ENCODE data around the gene C6.

C6 gene

GRCh38 chr5:41148448-41148847, 64.9 kb downstream of the C6 start:
- H3K79me1 ChIP-seq (ENCODE audit: low read depth, low read length): no peaks in the 10 kb centered on the region
- no peak overlapping the region for H4K91ac ChIP-seq (ENCODE audit: low read depth, low read length, poor library complexity)
- no peak overlapping the region for H3K4me3 ChIP-seq (ENCODE audit: low read length in 2 of 2)
- WGBS, 2 donors (ENCODE audit: extremely low coverage in 2 of 2, insufficient read length in 2 of 2, insufficient replicate concordance in 1 of 2): no CpG with 5 or more reads among the region's 1 CpG
- H4K8ac ChIP-seq (ENCODE audit: low read depth, low read length): no peak overlapping the region
- H3K14ac ChIP-seq (ENCODE audit: low read length): no peak overlapping the region
- H3K27ac ChIP-seq (replicated peaks; ENCODE audit: low read length): no peak overlapping the region
- no peak overlapping the region for H3K23ac ChIP-seq (ENCODE audit: low read depth, low read length, poor library complexity)
- no peak overlapping the region for H3K18ac ChIP-seq (ENCODE audit: low read length)
- H3K4me1 ChIP-seq (ENCODE audit: control insufficient read depth in 2 of 2, insufficient read depth in 1 of 2, low read depth in 1 of 2, low read length in 2 of 2): no peaks in the 10 kb centered on the region
- no peak overlapping the region for H2AFZ ChIP-seq (ENCODE audit: low read length)
- no peaks in the 10 kb centered on the region for H3K9me3 ChIP-seq (replicated peaks in 1 of 2; ENCODE audit: control insufficient read depth in 2 of 2, insufficient read depth in 1 of 2, low read depth in 1 of 2, low read length in 2 of 2)
- H3K4me2 ChIP-seq (ENCODE audit: insufficient read depth, low read length, poor library complexity, severe bottlenecking): no peak overlapping the region
- no peaks in the 10 kb centered on the region for H3K27me3 ChIP-seq (ENCODE audit: control insufficient read depth in 3 of 3, insufficient read depth in 3 of 3, low read depth in 1 of 3, low read length in 3 of 3)
- no peaks in the 10 kb centered on the region for H3K36me3 ChIP-seq (replicated peaks in 1 of 2; ENCODE audit: control insufficient read depth in 2 of 2, insufficient read depth in 2 of 2, low read length in 2 of 2)
- no peak overlapping the region for H2BK12ac ChIP-seq (ENCODE audit: low read length)
- no peak overlapping the region for H2BK15ac ChIP-seq (ENCODE audit: low read length)
- H2BK120ac ChIP-seq (ENCODE audit: low read depth, low read length): no peak overlapping the region
- no peak overlapping the region for H3K9ac ChIP-seq (ENCODE audit: low read depth, low read length, poor library complexity)
- no peak overlapping the region for H3K4ac ChIP-seq (ENCODE audit: low read length)
- H2BK5ac ChIP-seq (ENCODE audit: low read length): no peak overlapping the region
- DNase-seq (ENCODE audit: low spot score): no peak
- no peak overlapping the region for H2AK5ac ChIP-seq (ENCODE audit: low read depth, low read length)

GRCh38 chr5:41145306-41145705, 68.0 kb downstream of the C6 start:
- no peak overlapping the region for H3K18ac ChIP-seq (ENCODE audit: low read length)
- H3K9ac ChIP-seq (ENCODE audit: low read depth, low read length, poor library complexity): no peak overlapping the region
- H3K79me1 ChIP-seq (ENCODE audit: low read depth, low read length): no peaks in the 10 kb centered on the region
- no peak overlapping the region for H3K4ac ChIP-seq (ENCODE audit: low read length)
- H3K9me3 ChIP-seq (replicated peaks in 1 of 2; ENCODE audit: control insufficient read depth in 2 of 2, insufficient read depth in 1 of 2, low read depth in 1 of 2, low read length in 2 of 2): no peaks in the 10 kb centered on the region
- H3K27me3 ChIP-seq (ENCODE audit: control insufficient read depth in 3 of 3, insufficient read depth in 3 of 3, low read depth in 1 of 3, low read length in 3 of 3): no peaks in the 10 kb centered on the region
- H2AFZ ChIP-seq (ENCODE audit: low read length): no peak overlapping the region
- no peak for DNase-seq (ENCODE audit: low spot score)
- H3K27ac ChIP-seq (replicated peaks; ENCODE audit: low read length): no peak overlapping the region
- H3K4me2 ChIP-seq (ENCODE audit: insufficient read depth, low read length, poor library complexity, severe bottlenecking): no peak overlapping the region
- H2BK5ac ChIP-seq (ENCODE audit: low read length): no peak overlapping the region
- H2BK12ac ChIP-seq (ENCODE audit: low read length): no peak overlapping the region
- H2BK15ac ChIP-seq (ENCODE audit: low read length): no peak overlapping the region
- no peaks in the 10 kb centered on the region for H3K36me3 ChIP-seq (replicated peaks in 1 of 2; ENCODE audit: control insufficient read depth in 2 of 2, insufficient read depth in 2 of 2, low read length in 2 of 2)
- no peak overlapping the region for H4K91ac ChIP-seq (ENCODE audit: low read depth, low read length, poor library complexity)
- H3K4me3 ChIP-seq (ENCODE audit: low read length in 2 of 2): no peak overlapping the region
- no peaks in the 10 kb centered on the region for H3K4me1 ChIP-seq (ENCODE audit: control insufficient read depth in 2 of 2, insufficient read depth in 1 of 2, low read depth in 1 of 2, low read length in 2 of 2)
- no peak overlapping the region for H4K8ac ChIP-seq (ENCODE audit: low read depth, low read length)
- H2BK120ac ChIP-seq (ENCODE audit: low read depth, low read length): no peak overlapping the region
- H2AK5ac ChIP-seq (ENCODE audit: low read depth, low read length): no peak overlapping the region
- H3K14ac ChIP-seq (ENCODE audit: low read length): no peak overlapping the region
- WGBS, 2 donors (ENCODE audit: extremely low coverage in 2 of 2, insufficient read length in 2 of 2, insufficient replicate concordance in 1 of 2): no CpG with 5 or more reads among the region's 5 CpGs
- no peak overlapping the region for H3K23ac ChIP-seq (ENCODE audit: low read depth, low read length, poor library complexity)

- Histone ChIP-seq H3K23ac (ENCODE audit: low read depth, low read length, poor library complexity) (no peak overlapping the region), H3K9me3 (replicated peaks in 1 of 2; ENCODE audit: control insufficient read depth in 2 of 2, insufficient read depth in 1 of 2, low read depth in 1 of 2, low read length in 2 of 2) (peaks cover 0 to 3% of the 10 kb centered on the region in 2 donors), H3K27me3 (ENCODE audit: control insufficient read depth in 3 of 3, insufficient read depth in 3 of 3, low read depth in 1 of 3, low read length in 3 of 3) (no peaks in the 10 kb centered on the region), H4K8ac (ENCODE audit: low read depth, low read length) (no peak overlapping the region), H3K18ac (ENCODE audit: low read length) (no peak overlapping the region), H2AK5ac (ENCODE audit: low read depth, low read length) (no peak overlapping the region), H3K4ac (ENCODE audit: low read length) (no peak overlapping the region), H3K9ac (ENCODE audit: low read depth, low read length, poor library complexity) (no peak overlapping the region), H3K27ac (replicated peaks; ENCODE audit: low read length) (no peak overlapping the region), H3K36me3 (replicated peaks in 1 of 2; ENCODE audit: control insufficient read depth in 2 of 2, insufficient read depth in 2 of 2, low read length in 2 of 2) (no peaks in the 10 kb centered on the region), H3K14ac (ENCODE audit: low read length) (no peak overlapping the region), H3K4me2 (ENCODE audit: insufficient read depth, low read length, poor library complexity, severe bottlenecking) (no peak overlapping the region), H3K4me3 (ENCODE audit: low read length in 2 of 2) (no peak overlapping the region), H2BK5ac (ENCODE audit: low read length) (no peak overlapping the region), H2BK12ac (ENCODE audit: low read length) (no peak overlapping the region), H4K91ac (ENCODE audit: low read depth, low read length, poor library complexity) (no peak overlapping the region), H2BK120ac (ENCODE audit: low read depth, low read length) (no peak overlapping the region), H2BK15ac (ENCODE audit: low read length) (no peak overlapping the region), H3K4me1 (ENCODE audit: control insufficient read depth in 2 of 2, insufficient read depth in 1 of 2, low read depth in 1 of 2, low read length in 2 of 2) (no peaks in the 10 kb centered on the region), H2AFZ (ENCODE audit: low read length) (no peak overlapping the region), H3K79me1 (ENCODE audit: low read depth, low read length) (no peaks in the 10 kb centered on the region)
- WGBS, 2 donors (ENCODE audit: extremely low coverage in 2 of 2, insufficient read length in 2 of 2, insufficient replicate concordance in 1 of 2): no CpG with 5 or more reads among the region's 3 CpGs
- no peak for DNase-seq (ENCODE audit: low spot score)
Observed at GRCh38 chr5:41143131-41143901, 70.0 kb downstream of the C6 start.

- H2BK12ac ChIP-seq (ENCODE audit: low read length): no peak overlapping the region
- no peak overlapping the region for H2BK120ac ChIP-seq (ENCODE audit: low read depth, low read length)
- no peak overlapping the region for H3K23ac ChIP-seq (ENCODE audit: low read depth, low read length, poor library complexity)
- no peak overlapping the region for H2AK5ac ChIP-seq (ENCODE audit: low read depth, low read length)
- no peak overlapping the region for H4K91ac ChIP-seq (ENCODE audit: low read depth, low read length, poor library complexity)
- no peak overlapping the region for H3K14ac ChIP-seq (ENCODE audit: low read length)
- no peak overlapping the region for H3K9ac ChIP-seq (ENCODE audit: low read depth, low read length, poor library complexity)
- H3K18ac ChIP-seq (ENCODE audit: low read length): no peak overlapping the region
- H4K8ac ChIP-seq (ENCODE audit: low read depth, low read length): no peak overlapping the region
- H3K27me3 ChIP-seq (ENCODE audit: control insufficient read depth in 3 of 3, insufficient read depth in 3 of 3, low read depth in 1 of 3, low read length in 3 of 3): no peaks in the 10 kb centered on the region
- H2BK15ac ChIP-seq (ENCODE audit: low read length): no peak overlapping the region
- H3K4me3 ChIP-seq (ENCODE audit: low read length in 2 of 2): no peak overlapping the region
- no peak overlapping the region for H3K4ac ChIP-seq (ENCODE audit: low read length)
- no peak overlapping the region for H2BK5ac ChIP-seq (ENCODE audit: low read length)
- H3K4me2 ChIP-seq (ENCODE audit: insufficient read depth, low read length, poor library complexity, severe bottlenecking): no peak overlapping the region
- no peak overlapping the region for H2AFZ ChIP-seq (ENCODE audit: low read length)
- no peaks in the 10 kb centered on the region for H3K36me3 ChIP-seq (replicated peaks in 1 of 2; ENCODE audit: control insufficient read depth in 2 of 2, insufficient read depth in 2 of 2, low read length in 2 of 2)
- no peaks in the 10 kb centered on the region for H3K4me1 ChIP-seq (ENCODE audit: control insufficient read depth in 2 of 2, insufficient read depth in 1 of 2, low read depth in 1 of 2, low read length in 2 of 2)
- no peaks in the 10 kb centered on the region for H3K9me3 ChIP-seq (replicated peaks in 1 of 2; ENCODE audit: control insufficient read depth in 2 of 2, insufficient read depth in 1 of 2, low read depth in 1 of 2, low read length in 2 of 2)
- H3K79me1 ChIP-seq (ENCODE audit: low read depth, low read length): no peaks in the 10 kb centered on the region
- H3K27ac ChIP-seq (replicated peaks; ENCODE audit: low read length): no peak overlapping the region
- no CpG with 5 or more reads among the region's 1 CpG for WGBS, 2 donors (ENCODE audit: extremely low coverage in 2 of 2, insufficient read length in 2 of 2, insufficient replicate concordance in 1 of 2)
- DNase-seq (ENCODE audit: low spot score): peak; percentile 8
Observed at GRCh38 chr5:41127967-41128690, 85.2 kb downstream of the C6 start.

Data from neuronal stem cell (in vitro differentiated cells).